ENCODE measurements around the gene MIOX. TPM values are rescaled to one million over a fixed set of nuclear protein-coding genes. Genes with fewer than 3 reads are reported as not detected.

The MIOX gene
- under 1 TPM; 0.17 to 0.42 TPM for total RNA-seq

GRCh38 chr22:50486561-50487289 lies at the start of gene MIOX:
Gene MIOX, plus strand, starts transcription at chr22:50486859. Its CDS starts 39 bp downstream, at chr22:50486898.
- ChIA-PET POLR2A (interaction anchor here (0.7 kb wide), 1 partner anchor 129 kb away, joined by 4 read pairs; no protein-coding TSS in a partner anchor), CTCF (interaction anchor here (0.5 to 1.0 kb wide), 2 partner anchors 8 to 12 kb away, joined by 3 read pairs; no protein-coding TSS in a partner anchor)

GRCh38 chr22:50437511-50438304 lies 49.0 kb upstream of the MIOX start:
- ChIA-PET POLR2A (no interaction called here), CTCF (interaction anchor here (0.6 kb wide), 1 partner anchor 11 kb away, joined by 4 read pairs; no protein-coding TSS in a partner anchor)

- CTCF ChIA-PET = no interaction called here
- POLR2A ChIA-PET = interaction anchor here (0.6 kb wide), 1 partner anchor 24 kb away, joined by 3 read pairs; no protein-coding TSS in a partner anchor
Measured at GRCh38 chr22:50438305-50439275, 48.1 kb upstream of the MIOX start.

- CTCF ChIA-PET = interaction anchor here (0.6 to 1.3 kb wide), 2 partner anchors 34 to 97 kb away, joined by 3 read pairs; no protein-coding TSS in a partner anchor
- POLR2A ChIA-PET = interaction anchor here (0.6 kb wide), 1 partner anchor 24 kb away, joined by 3 read pairs; no protein-coding TSS in a partner anchor
Measured at GRCh38 chr22:50439314-50439870, 47.3 kb upstream of the MIOX start.

- ChIA-PET POLR2A (no interaction called here), CTCF (interaction anchor here (0.6 to 1.3 kb wide), 2 partner anchors 33 to 98 kb away, joined by 3 read pairs; no protein-coding TSS in a partner anchor)
Measured at GRCh38 chr22:50439871-50440331, 46.8 kb upstream of the MIOX start.

GRCh38 chr22:50440544-50441249 lies 46.0 kb upstream of the MIOX start:
- ChIA-PET POLR2A (no interaction called here), CTCF (interaction anchor here (1.3 kb wide), 1 partner anchor 99 kb away, joined by 3 read pairs; no protein-coding TSS in a partner anchor)

GRCh38 chr22:50441428-50441993 lies 45.1 kb upstream of the MIOX start:
- POLR2A ChIA-PET = no interaction called here
- CTCF ChIA-PET = no interaction called here

GRCh38 chr22:50443197-50443596 lies 43.5 kb upstream of the MIOX start:
- CTCF ChIA-PET = interaction anchor here (0.9 kb wide), 1 partner anchor 27 kb away, joined by 3 read pairs; no protein-coding TSS in a partner anchor
- POLR2A ChIA-PET = interaction anchor here (0.5 kb wide), 1 partner anchor 69 kb away, joined by 4 read pairs; no protein-coding TSS in a partner anchor

- POLR2A ChIA-PET = interaction anchor here (0.7 to 1.0 kb wide), 2 partner anchors 26 to 37 kb away, joined by 3 read pairs; no protein-coding TSS in a partner anchor
- CTCF ChIA-PET = interaction anchor here (0.9 to 1.4 kb wide), 2 partner anchors 26 to 82 kb away, joined by 3 read pairs; no protein-coding TSS in a partner anchor
Measured at GRCh38 chr22:50443801-50444625, 42.6 kb upstream of the MIOX start.

GRCh38 chr22:50444663-50445062 lies 42.0 kb upstream of the MIOX start:
- ChIA-PET POLR2A (interaction anchor here (0.7 to 1.0 kb wide), 3 partner anchors 25 to 36 kb away, joined by 3 to 4 read pairs (median 3); no protein-coding TSS in a partner anchor), CTCF (interaction anchor here (1.2 to 1.4 kb wide), 2 partner anchors 23 to 81 kb away, joined by 3 to 4 read pairs; no protein-coding TSS in a partner anchor)

GRCh38 chr22:50445071-50445879 lies 41.4 kb upstream of the MIOX start:
- POLR2A ChIA-PET = interaction anchor here (0.7 to 1.0 kb wide), 2 partner anchors 25 to 35 kb away, joined by 3 to 4 read pairs; no protein-coding TSS in a partner anchor
- CTCF ChIA-PET = interaction anchor here (1.2 to 1.4 kb wide), 2 partner anchors 22 to 81 kb away, joined by 3 to 4 read pairs; no protein-coding TSS in a partner anchor

- ChIA-PET POLR2A (no interaction called here), CTCF (interaction anchor here (1.2 kb wide), 1 partner anchor 21 kb away, joined by 4 read pairs; no protein-coding TSS in a partner anchor)
Measured at GRCh38 chr22:50445880-50446707, 40.6 kb upstream of the MIOX start.

GRCh38 chr22:50446708-50447575 lies 39.7 kb upstream of the MIOX start:
- ChIA-PET POLR2A (no interaction called here), CTCF (no interaction called here)
